Measurements from ENCODE around the gene MIB2.
A peak's percentile ranks its signal among the peaks of the same experiment; 100 is the strongest.

MIB2 gene

GRCh38 chr1:1615256-1616044 lies at the start of gene MIB2:
Gene MIB2, plus strand, starts transcription at chr1:1615500. Its CDS starts 7,953 bp downstream, at chr1:1623453.
- H3K36me3 ChIP-seq (ENCODE audit: control insufficient read depth, insufficient read depth, low read length), result peaks cover 9% of the 10 kb centered on the region
- no peaks in the 10 kb centered on the region for H3K4me1 ChIP-seq (ENCODE audit: control insufficient read depth, insufficient read depth, low read length)
- peak within 1 kb of the TSS; percentile 97 for H3K9ac ChIP-seq (ENCODE audit: low read depth, low read length)
- H3K9me3 ChIP-seq (ENCODE audit: control insufficient read depth, insufficient read depth, low read length), result no peaks in the 10 kb centered on the region
- H3K4me3 ChIP-seq (ENCODE audit: low read depth, low read length), result peak within 1 kb of the TSS; percentile 87
- H3K27me3 ChIP-seq (ENCODE audit: control insufficient read depth, insufficient read depth, low read length), result no peaks in the 10 kb centered on the region

- Histone ChIP-seq H3K4me1 (ENCODE audit: control insufficient read depth, insufficient read depth, low read length) (peaks cover 3% of the 10 kb centered on the region), H3K36me3 (ENCODE audit: control insufficient read depth, insufficient read depth, low read length) (peaks cover 29% of the 10 kb centered on the region), H3K27me3 (ENCODE audit: control insufficient read depth, insufficient read depth, low read length) (no peaks in the 10 kb centered on the region)
Observed at GRCh38 chr1:1567152-1567875, 48.0 kb upstream of the MIB2 start.

GRCh38 chr1:1567891-1568291 lies 47.4 kb upstream of the MIB2 start:
- H3K4me1 ChIP-seq (ENCODE audit: control insufficient read depth, insufficient read depth, low read length), result peaks cover 3% of the 10 kb centered on the region
- H3K9ac ChIP-seq (ENCODE audit: low read depth, low read length), result no peak overlapping the region
- H3K4me3 ChIP-seq (ENCODE audit: low read depth, low read length), result no peak overlapping the region
- H3K27me3 ChIP-seq (ENCODE audit: control insufficient read depth, insufficient read depth, low read length), result no peaks in the 10 kb centered on the region
- peaks cover 24% of the 10 kb centered on the region for H3K36me3 ChIP-seq (ENCODE audit: control insufficient read depth, insufficient read depth, low read length)
- H3K9me3 ChIP-seq (ENCODE audit: control insufficient read depth, insufficient read depth, low read length), result no peaks in the 10 kb centered on the region

More at GRCh38 chr1:1567152-1567875, 48.0 kb upstream of the MIB2 start:
- Histone ChIP-seq H3K4me3 (ENCODE audit: low read depth, low read length) (no peak overlapping the region), H3K9ac (ENCODE audit: low read depth, low read length) (peak overlapping the region; percentile 47), H3K9me3 (ENCODE audit: control insufficient read depth, insufficient read depth, low read length) (no peaks in the 10 kb centered on the region)

- Histone ChIP-seq H3K4me1 (ENCODE audit: control insufficient read depth, insufficient read depth, low read length) (peaks cover 3% of the 10 kb centered on the region), H3K27me3 (ENCODE audit: control insufficient read depth, insufficient read depth, low read length) (no peaks in the 10 kb centered on the region), H3K9me3 (ENCODE audit: control insufficient read depth, insufficient read depth, low read length) (no peaks in the 10 kb centered on the region), H3K36me3 (ENCODE audit: control insufficient read depth, insufficient read depth, low read length) (peaks cover 11% of the 10 kb centered on the region), H3K4me3 (ENCODE audit: low read depth, low read length) (no peak overlapping the region), H3K9ac (ENCODE audit: low read depth, low read length) (no peak overlapping the region)
Observed at GRCh38 chr1:1569341-1569740, 46.0 kb upstream of the MIB2 start.

- Histone ChIP-seq H3K4me1 (ENCODE audit: control insufficient read depth, insufficient read depth, low read length) (no peaks in the 10 kb centered on the region), H3K27me3 (ENCODE audit: control insufficient read depth, insufficient read depth, low read length) (no peaks in the 10 kb centered on the region), H3K36me3 (ENCODE audit: control insufficient read depth, insufficient read depth, low read length) (peaks cover 5% of the 10 kb centered on the region), H3K4me3 (ENCODE audit: low read depth, low read length) (peak overlapping the region; percentile 96), H3K9ac (ENCODE audit: low read depth, low read length) (peak overlapping the region; percentile 93), H3K9me3 (ENCODE audit: control insufficient read depth, insufficient read depth, low read length) (no peaks in the 10 kb centered on the region)
Observed at GRCh38 chr1:1573843-1574720, 41.2 kb upstream of the MIB2 start.

- H3K9ac ChIP-seq (ENCODE audit: low read depth, low read length), result peak within 1 kb of the TSS; percentile 97
- H3K27me3 ChIP-seq (ENCODE audit: control insufficient read depth, insufficient read depth, low read length), result no peaks in the 10 kb centered on the region
- H3K36me3 ChIP-seq (ENCODE audit: control insufficient read depth, insufficient read depth, low read length), result peaks cover 3% of the 10 kb centered on the region
- H3K4me3 ChIP-seq (ENCODE audit: low read depth, low read length), result peak within 1 kb of the TSS; percentile 96
- H3K9me3 ChIP-seq (ENCODE audit: control insufficient read depth, insufficient read depth, low read length), result no peaks in the 10 kb centered on the region
- no peaks in the 10 kb centered on the region for H3K4me1 ChIP-seq (ENCODE audit: control insufficient read depth, insufficient read depth, low read length)
Observed at GRCh38 chr1:1574721-1575537, 40.4 kb upstream of the MIB2 start, which contains the start of gene SSU72. Gene SSU72, minus strand, starts transcription at chr1:1574863. Its CDS starts 306 bp downstream, at chr1:1574557.

- Histone ChIP-seq H3K4me3 (ENCODE audit: low read depth, low read length) (no peak overlapping the region), H3K27me3 (ENCODE audit: control insufficient read depth, insufficient read depth, low read length) (no peaks in the 10 kb centered on the region), H3K9ac (ENCODE audit: low read depth, low read length) (no peak overlapping the region), H3K4me1 (ENCODE audit: control insufficient read depth, insufficient read depth, low read length) (no peaks in the 10 kb centered on the region), H3K36me3 (ENCODE audit: control insufficient read depth, insufficient read depth, low read length) (peaks cover 2% of the 10 kb centered on the region), H3K9me3 (ENCODE audit: control insufficient read depth, insufficient read depth, low read length) (no peaks in the 10 kb centered on the region)
Observed at GRCh38 chr1:1577367-1578011, 37.8 kb upstream of the MIB2 start.

- Histone ChIP-seq H3K9ac (ENCODE audit: low read depth, low read length) (no peak overlapping the region), H3K9me3 (ENCODE audit: control insufficient read depth, insufficient read depth, low read length) (no peaks in the 10 kb centered on the region), H3K36me3 (ENCODE audit: control insufficient read depth, insufficient read depth, low read length) (peaks cover 2% of the 10 kb centered on the region), H3K4me1 (ENCODE audit: control insufficient read depth, insufficient read depth, low read length) (no peaks in the 10 kb centered on the region), H3K27me3 (ENCODE audit: control insufficient read depth, insufficient read depth, low read length) (no peaks in the 10 kb centered on the region), H3K4me3 (ENCODE audit: low read depth, low read length) (no peak overlapping the region)
Observed at GRCh38 chr1:1578371-1578940, 36.8 kb upstream of the MIB2 start.

- Histone ChIP-seq H3K27me3 (ENCODE audit: control insufficient read depth, insufficient read depth, low read length) (peaks cover 2% of the 10 kb centered on the region), H3K36me3 (ENCODE audit: control insufficient read depth, insufficient read depth, low read length) (no peaks in the 10 kb centered on the region), H3K9me3 (ENCODE audit: control insufficient read depth, insufficient read depth, low read length) (no peaks in the 10 kb centered on the region), H3K4me1 (ENCODE audit: control insufficient read depth, insufficient read depth, low read length) (no peaks in the 10 kb centered on the region), H3K9ac (ENCODE audit: low read depth, low read length) (no peak overlapping the region), H3K4me3 (ENCODE audit: low read depth, low read length) (no peak overlapping the region)
Observed at GRCh38 chr1:1582585-1583346, 32.5 kb upstream of the MIB2 start.
